Bronchial epithelial cell (primary cell): ENCODE measurements around the gene BMS1. TPM values are rescaled to one million over a fixed set of nuclear protein-coding genes. Genes with fewer than 3 reads are reported as not detected.

Experiments
- DNase-seq: peaks from one replicate; pipeline ENCODE4 v3.0.0-alpha.2; 2010; ENCODE audit warnings: low read depth
- FAIRE-seq: peaks from 2 replicates; lab custom pipeline; 2011; peaks lifted over from hg19 to GRCh38; lab: Jason Lieb, UNC
- H3K27me3 ChIP-seq: 2 replicates; pipeline ENCODE4 v1.5.1; 2011; ENCODE audit warnings: low read length; ENCODE audit not compliant: control insufficient read depth, insufficient read depth
- H3K36me3 ChIP-seq: 2 replicates; pipeline ENCODE4 v1.5.1; 2011; ENCODE audit warnings: low read length; ENCODE audit not compliant: control insufficient read depth, insufficient read depth
- H3K4me3 ChIP-seq: 2 replicates; pipeline ENCODE4 v1.5.1; 2011; ENCODE audit warnings: mild to moderate bottlenecking, low read depth, low read length, control low read depth
- total RNA-seq: library from RNA; depleted of rRNA; stranded (reverse); fragments of >200 nt; gene quantifications from 2 replicates; pipeline ENCODE4 v1.2.1, GENCODE V29; 2014
- TF ChIP-seq, protein P1 (sequence below): IDR thresholded peaks from 2 replicates; pipeline ENCODE4 v1.5.1; 2011; ENCODE audit warnings: mild to moderate bottlenecking, moderate library complexity, low read length, control low read depth, inconsistent platforms; ENCODE audit not compliant: insufficient read depth, severe bottlenecking

The BMS1 gene
- total RNA-seq, 1 donor from 2014 or later, result 14.7 TPM

DNA sequence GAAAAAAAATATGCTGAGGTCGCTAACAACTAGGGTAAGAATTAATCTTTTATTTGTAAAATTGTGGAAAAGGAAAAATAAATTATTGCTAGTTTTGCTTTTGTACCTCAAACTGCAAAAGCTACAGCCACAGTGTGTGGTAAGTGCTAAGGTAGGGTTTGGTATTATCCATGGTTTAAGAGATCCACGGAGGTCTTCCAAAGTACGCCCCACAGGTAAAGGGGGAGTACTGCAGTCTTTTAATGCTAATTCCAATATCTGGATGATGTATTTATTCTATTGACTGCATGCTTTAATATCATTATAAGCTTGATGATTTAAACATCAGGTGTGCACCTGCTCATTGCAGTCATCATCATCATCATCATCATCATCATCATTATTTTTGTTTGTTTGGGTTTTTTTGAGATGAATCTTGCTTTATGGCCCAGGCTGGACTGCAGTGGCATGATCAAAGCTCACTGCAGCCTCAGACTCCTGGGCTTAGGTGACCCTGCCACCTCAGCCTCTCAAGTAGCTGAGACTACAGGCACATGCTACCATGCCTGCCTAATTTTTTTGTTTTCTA, 38.4 kb upstream of the BMS1 start:
- Histone ChIP-seq H3K27me3 (no peaks in the 10 kb centered on the region), H3K36me3 (no peaks in the 10 kb centered on the region), H3K4me3 (no peak overlapping the region)
- TF ChIP-seq, protein P1, sequence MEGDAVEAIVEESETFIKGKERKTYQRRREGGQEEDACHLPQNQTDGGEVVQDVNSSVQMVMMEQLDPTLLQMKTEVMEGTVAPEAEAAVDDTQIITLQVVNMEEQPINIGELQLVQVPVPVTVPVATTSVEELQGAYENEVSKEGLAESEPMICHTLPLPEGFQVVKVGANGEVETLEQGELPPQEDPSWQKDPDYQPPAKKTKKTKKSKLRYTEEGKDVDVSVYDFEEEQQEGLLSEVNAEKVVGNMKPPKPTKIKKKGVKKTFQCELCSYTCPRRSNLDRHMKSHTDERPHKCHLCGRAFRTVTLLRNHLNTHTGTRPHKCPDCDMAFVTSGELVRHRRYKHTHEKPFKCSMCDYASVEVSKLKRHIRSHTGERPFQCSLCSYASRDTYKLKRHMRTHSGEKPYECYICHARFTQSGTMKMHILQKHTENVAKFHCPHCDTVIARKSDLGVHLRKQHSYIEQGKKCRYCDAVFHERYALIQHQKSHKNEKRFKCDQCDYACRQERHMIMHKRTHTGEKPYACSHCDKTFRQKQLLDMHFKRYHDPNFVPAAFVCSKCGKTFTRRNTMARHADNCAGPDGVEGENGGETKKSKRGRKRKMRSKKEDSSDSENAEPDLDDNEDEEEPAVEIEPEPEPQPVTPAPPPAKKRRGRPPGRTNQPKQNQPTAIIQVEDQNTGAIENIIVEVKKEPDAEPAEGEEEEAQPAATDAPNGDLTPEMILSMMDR, result no peak
- FAIRE-seq (no peak), DNase-seq (no peak)

DNA sequence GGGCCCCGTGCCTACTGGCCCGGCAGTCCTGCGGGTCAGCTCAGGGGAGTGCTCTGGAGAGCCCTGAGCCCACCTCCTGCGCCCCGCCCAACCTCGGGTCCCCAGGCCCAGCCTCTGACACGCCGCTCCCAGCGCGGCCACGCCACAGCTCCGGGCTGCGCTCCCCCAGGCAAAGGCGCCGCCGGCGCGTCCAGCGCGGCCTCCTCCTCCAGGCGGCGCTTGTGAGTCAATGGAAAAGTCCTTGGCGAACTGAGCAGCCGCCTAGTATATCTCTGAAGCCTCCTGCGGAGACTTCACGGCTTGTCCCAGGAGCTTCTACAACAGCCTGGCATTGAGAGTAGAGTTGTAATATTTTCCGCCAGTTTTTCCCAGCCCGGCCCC, 29.5 kb upstream of the BMS1 start:
- H3K36me3 ChIP-seq, result no peaks in the 10 kb centered on the region
- peak overlapping the region; percentile 43 for H3K4me3 ChIP-seq
- peaks cover 18% of the 10 kb centered on the region for H3K27me3 ChIP-seq
- TF ChIP-seq, protein P1, result peak; percentile 93
- FAIRE-seq (no peak), DNase-seq (peak; percentile 46)

DNA sequence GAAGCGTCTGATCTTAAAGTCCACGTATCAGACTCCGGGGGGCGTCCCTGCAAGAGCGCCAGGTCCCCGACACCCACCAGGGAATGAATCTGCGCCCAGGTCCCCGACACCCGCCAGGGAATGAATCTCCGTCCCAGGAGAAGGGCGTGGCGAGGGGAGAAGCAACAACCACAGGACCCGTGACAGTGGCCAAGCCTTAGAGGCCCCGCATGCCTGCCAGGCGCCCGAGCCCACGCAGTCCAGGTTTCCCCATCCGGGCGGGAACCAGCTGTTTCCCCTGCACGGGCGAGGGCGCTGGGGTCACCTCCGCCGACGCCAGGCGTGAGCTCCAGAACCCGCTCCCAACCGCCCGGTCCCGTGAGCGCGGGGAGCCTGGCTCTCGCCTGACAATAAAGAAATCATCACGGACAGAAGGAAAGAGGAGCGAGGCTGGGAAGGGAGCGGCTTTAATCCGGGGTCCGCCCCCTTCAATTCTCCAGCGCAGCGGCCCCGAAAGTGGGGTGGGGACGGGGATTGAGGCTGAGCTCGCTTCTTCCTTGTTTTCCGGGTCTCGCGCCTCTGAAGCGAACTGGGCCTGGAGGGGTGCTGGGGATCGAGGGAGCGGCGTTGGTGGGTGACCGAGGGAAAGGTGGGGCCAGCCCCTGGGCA, 29.0 kb upstream of the BMS1 start:
- peaks cover 18% of the 10 kb centered on the region for H3K27me3 ChIP-seq
- no peaks in the 10 kb centered on the region for H3K36me3 ChIP-seq
- FAIRE-seq (no peak), DNase-seq (no peak)
- TF ChIP-seq, protein P1, result no peak
- peak overlapping the region; percentile 43 for H3K4me3 ChIP-seq

DNA sequence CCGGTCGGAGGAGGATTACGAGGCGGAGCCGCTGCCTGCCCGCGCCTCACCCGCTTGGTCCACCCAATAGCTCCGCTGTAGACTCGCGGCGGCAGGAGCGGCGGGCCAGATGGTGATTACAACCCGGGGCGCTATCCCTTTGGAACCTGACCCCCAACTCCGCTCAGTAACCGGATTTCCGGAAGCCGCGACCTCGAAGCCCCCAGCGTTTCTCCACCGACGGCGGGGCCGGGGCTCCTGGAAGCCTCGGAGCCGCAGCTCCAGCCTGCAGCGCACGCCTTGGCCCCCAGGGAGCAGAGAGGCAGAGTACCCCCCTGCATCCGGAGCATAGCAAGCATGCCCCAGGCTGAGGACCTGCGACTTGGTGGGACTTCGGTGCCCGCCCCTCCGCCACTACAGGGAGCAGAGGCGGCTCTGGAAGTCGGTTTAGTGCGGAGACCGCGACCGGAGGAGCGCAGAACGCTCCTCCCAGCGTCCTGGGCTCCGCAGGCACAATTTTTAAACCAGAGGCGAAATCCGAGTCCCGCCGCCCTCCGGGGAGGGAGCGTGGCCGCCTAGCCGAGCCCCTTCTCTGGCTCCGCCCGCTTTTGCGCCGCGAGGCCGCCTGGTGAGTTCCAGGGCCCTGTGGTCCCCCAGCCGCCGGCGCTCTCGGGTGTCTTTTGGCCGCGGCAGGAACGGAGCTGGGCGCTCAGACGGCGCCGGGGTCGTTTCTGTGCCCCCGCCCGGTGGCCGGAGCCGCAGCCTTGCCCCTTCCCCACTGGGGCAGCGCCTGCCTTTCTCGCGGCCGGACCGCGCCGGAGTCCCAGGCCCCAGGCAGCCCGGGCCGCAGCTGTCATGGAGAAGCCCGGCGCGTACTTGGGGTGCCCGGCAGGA, 28.2 kb upstream of the BMS1 start:
- FAIRE-seq (no peak), DNase-seq (no peak)
- Histone ChIP-seq H3K27me3 (peaks cover 18% of the 10 kb centered on the region), H3K36me3 (no peaks in the 10 kb centered on the region), H3K4me3 (peak overlapping the region; percentile 43)
- TF ChIP-seq, protein P1, result no peak

DNA sequence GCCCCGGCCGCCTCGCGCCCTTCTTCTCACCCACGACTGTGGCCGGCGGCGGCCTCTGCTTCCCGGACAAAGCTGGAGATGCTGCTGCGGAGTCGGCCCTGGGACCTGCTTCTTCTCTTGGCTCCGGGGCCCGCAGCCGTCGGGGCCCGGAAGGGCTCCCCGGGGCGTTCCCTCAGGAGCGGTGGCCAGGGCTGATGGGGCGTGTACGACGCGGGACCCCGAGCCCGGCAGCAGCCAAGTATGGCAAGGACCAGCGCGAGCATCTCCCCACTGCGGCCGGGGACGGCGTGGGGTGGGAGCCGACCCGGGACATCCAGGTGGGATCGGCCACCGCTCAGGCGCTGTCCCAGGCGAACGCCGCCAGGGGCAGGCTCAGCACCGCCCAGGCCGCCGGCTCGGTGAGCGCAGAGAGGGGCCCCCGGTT, 27.6 kb upstream of the BMS1 start:
- no peak for FAIRE-seq
- H3K4me3 ChIP-seq, result peak overlapping the region; percentile 43
- H3K36me3 ChIP-seq, result no peaks in the 10 kb centered on the region
- H3K27me3 ChIP-seq, result peaks cover 18% of the 10 kb centered on the region
- TF ChIP-seq, protein P1, result peak; percentile 18
- DNase-seq, result no peak
